ENCODE results near the gene SRGAP1. TPM values are rescaled to one million over a fixed set of nuclear protein-coding genes. Genes with fewer than 3 reads are reported as not detected.
"Not testable (repeated sequence)": the region's sequence is repeated elsewhere in the genome, so short reads cannot be mapped to it uniquely, and the experiment has no call there.

Gene SRGAP1
- total and polyA plus RNA-seq, 9 donors: 2.8 to 17.9 (median 8.6) TPM

DNA sequence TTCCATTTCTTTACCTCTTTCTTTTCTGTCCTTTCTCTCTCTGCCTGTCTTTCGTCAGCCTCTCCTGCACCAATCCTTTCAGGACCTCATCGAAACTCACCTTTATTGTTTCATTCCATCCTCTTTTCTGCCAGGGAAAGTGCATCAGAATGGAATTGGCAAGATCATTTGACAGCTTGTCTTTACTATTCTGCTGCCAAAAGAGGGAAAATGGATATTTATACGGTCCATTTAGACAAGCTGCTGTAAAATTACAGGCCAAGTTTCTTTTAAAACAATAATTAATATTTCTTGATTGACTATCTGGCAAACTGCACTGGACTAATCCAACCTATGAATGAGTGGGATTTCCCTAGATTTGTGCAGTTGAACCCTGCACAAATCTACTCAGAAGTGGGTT, 7.6 kb upstream of the SRGAP1 start:
- 80 to 88% (median 82%) methylated on average over 3 of the region's 3 CpGs for whole genome bisulfite sequencing, 3 donors
- no peak overlapping the region for H3K27ac ChIP-seq
- H3K4me3 ChIP-seq: no peak overlapping the region
- no peaks in the 10 kb centered on the region for H3K4me1 ChIP-seq (ENCODE audit: insufficient read depth)
- H3K27me3 ChIP-seq: no peaks in the 10 kb centered on the region
- H3K9me3 ChIP-seq: no peaks in the 10 kb centered on the region
- TF ChIP-seq POLR2A (IDR thresholded peaks at IDR 0.05) (no peak), EP300 (IDR thresholded peaks at IDR 0.05) (no peak)
- TF ChIP-seq, protein P1, sequence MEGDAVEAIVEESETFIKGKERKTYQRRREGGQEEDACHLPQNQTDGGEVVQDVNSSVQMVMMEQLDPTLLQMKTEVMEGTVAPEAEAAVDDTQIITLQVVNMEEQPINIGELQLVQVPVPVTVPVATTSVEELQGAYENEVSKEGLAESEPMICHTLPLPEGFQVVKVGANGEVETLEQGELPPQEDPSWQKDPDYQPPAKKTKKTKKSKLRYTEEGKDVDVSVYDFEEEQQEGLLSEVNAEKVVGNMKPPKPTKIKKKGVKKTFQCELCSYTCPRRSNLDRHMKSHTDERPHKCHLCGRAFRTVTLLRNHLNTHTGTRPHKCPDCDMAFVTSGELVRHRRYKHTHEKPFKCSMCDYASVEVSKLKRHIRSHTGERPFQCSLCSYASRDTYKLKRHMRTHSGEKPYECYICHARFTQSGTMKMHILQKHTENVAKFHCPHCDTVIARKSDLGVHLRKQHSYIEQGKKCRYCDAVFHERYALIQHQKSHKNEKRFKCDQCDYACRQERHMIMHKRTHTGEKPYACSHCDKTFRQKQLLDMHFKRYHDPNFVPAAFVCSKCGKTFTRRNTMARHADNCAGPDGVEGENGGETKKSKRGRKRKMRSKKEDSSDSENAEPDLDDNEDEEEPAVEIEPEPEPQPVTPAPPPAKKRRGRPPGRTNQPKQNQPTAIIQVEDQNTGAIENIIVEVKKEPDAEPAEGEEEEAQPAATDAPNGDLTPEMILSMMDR (IDR thresholded peaks at IDR 0.05): no peak
- intact Hi-C loops (cut with DNase I): loop anchor here in 1 of 4 donors (5.0 kb wide), 1 partner anchor 420 kb away; no protein-coding TSS in a partner anchor
- no peaks in the 10 kb centered on the region for H3K36me3 ChIP-seq
- DNase-seq: no peak

DNA sequence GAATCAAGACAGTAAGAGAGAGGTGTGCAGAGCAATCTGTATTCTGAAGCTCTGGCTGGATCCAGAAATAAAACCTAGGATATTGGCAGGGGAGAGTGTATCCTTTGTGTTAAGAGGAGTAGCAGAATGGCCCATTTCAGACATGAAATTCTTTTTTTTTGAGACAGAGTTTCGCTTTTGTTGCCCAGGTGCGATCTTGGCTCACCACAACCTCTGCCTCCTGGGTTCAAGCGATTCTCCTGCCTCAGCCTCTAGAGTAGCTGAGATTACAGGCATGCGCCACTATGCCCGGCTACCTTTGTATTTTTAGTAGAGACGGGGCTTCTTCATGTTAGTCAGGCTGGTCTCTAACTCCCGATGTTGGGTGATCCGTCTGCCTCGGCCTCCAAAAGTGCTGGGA, 6.1 kb upstream of the SRGAP1 start:
- Histone ChIP-seq H3K9me3 (no peaks in the 10 kb centered on the region), H3K4me1 (ENCODE audit: insufficient read depth) (no peaks in the 10 kb centered on the region), H3K27me3 (no peaks in the 10 kb centered on the region), H3K4me3 (no peak overlapping the region), H3K36me3 (no peaks in the 10 kb centered on the region), H3K27ac (no peak overlapping the region)
- intact Hi-C loops (cut with DNase I): loop anchor here in 1 of 4 donors (5.0 kb wide), 1 partner anchor 419 kb away; no protein-coding TSS in a partner anchor
- 85 to 92% (median 87%) methylated on average over 9 of the region's 9 CpGs for WGBS, 3 donors
- no peak for TF ChIP-seq EP300 (IDR thresholded peaks at IDR 0.05)
- TF ChIP-seq, protein P1 (IDR thresholded peaks at IDR 0.05): no peak
- no peak for DNase-seq

DNA sequence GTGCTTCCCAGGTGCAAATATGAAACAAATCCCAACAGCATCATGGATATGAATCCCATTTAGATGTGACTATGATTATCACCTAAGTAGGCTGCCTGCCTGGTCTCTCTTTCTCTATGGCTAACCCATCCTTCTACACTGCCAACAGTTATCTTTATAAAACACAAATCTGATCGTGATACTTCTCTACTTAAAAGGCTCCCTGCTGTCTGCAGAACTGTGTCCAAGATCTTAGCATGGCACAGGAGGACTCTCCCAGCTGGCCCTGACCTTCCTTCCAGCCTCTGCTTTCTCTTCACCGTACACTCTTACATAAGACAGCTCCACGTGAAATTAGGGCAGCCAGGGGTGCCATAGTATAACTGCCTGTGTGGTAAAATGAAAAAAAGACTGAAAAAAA, 3.5 kb upstream of the SRGAP1 start:
- Histone ChIP-seq H3K9me3 (no peaks in the 10 kb centered on the region), H3K27ac (no peak overlapping the region), H3K36me3 (no peaks in the 10 kb centered on the region), H3K4me1 (ENCODE audit: insufficient read depth) (no peaks in the 10 kb centered on the region), H3K4me3 (no peak overlapping the region), H3K27me3 (no peaks in the 10 kb centered on the region)
- WGBS, 3 donors: 48 to 56% (median 48%) methylated on average over 3 of the region's 3 CpGs
- intact Hi-C loops (cut with DNase I): loop anchor here in 3 of 4 donors (5.0 to 10.0 kb wide), 4 partner anchors 94 to 416 kb away; partner anchors contain the start of gene KICS2 (in 1 of the 3)
- DNase-seq: no peak
- no peak for TF ChIP-seq POLR2A (IDR thresholded peaks at IDR 0.05)
- TF ChIP-seq, protein P1 (IDR thresholded peaks at IDR 0.05): no peak
- TF ChIP-seq EP300 (IDR thresholded peaks at IDR 0.05): no peak

DNA sequence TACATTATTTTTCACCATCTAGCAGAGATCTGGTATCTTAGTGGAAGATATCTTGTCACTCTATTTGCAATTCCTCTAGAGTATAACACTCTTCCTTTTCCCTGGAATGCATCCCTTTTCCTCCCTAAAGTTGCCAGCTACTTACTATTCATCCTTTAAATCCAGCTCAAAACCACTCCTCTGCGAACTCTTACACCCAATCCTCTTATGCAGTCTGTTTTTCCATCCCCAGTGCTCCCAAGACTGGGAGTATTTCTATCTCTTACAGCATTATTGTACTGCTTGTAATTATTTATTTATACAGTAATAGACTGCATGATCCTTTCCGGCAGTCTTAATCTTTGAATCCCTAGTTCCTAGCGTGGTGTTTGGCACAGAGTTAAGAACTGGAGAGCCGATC, 2.9 kb upstream of the SRGAP1 start:
- no peak overlapping the region for H3K4me3 ChIP-seq
- WGBS, 3 donors: 46 to 59% (median 51%) methylated on average over 4 of the region's 4 CpGs
- TF ChIP-seq POLR2A (IDR thresholded peaks at IDR 0.05) (no peak), EP300 (IDR thresholded peaks at IDR 0.05) (no peak)
- TF ChIP-seq, protein P1 (IDR thresholded peaks at IDR 0.05): no peak
- H3K4me1 ChIP-seq (ENCODE audit: insufficient read depth): peaks cover 4% of the 10 kb centered on the region
- intact Hi-C loops (cut with DNase I): loop anchor here in 3 of 4 donors (5.0 to 10.0 kb wide), 4 partner anchors 93 to 416 kb away; partner anchors contain the start of gene KICS2 (in 1 of the 3)
- no peaks in the 10 kb centered on the region for H3K9me3 ChIP-seq
- no peaks in the 10 kb centered on the region for H3K27me3 ChIP-seq
- H3K27ac ChIP-seq: no peak overlapping the region
- DNase-seq: no peak
- no peaks in the 10 kb centered on the region for H3K36me3 ChIP-seq

DNA sequence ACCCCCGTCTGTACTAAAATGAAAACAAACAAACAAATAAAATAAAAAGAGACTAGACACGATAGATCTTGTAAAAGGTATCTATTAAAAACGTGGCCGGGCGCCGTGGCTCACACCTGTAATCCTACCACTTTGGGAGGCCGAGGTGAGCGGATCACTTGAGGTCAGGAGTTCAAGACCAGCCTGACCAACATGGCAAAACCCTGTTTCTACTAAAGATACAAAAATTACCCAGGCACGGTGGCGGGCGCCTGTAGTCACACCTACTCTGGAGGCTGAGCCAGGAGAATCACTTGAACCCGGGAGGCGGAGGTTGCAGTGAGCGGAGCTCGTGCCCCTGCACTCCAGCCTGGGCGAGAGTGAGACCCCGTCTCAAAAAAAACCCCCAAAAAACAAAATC, 1.8 kb upstream of the SRGAP1 start:
- peak overlapping the region; percentile 83 for H3K4me3 ChIP-seq

More for the DNA sequence above, 1.8 kb upstream of the SRGAP1 start:
- H3K27me3 ChIP-seq; H3K36me3 ChIP-seq; H3K4me1 ChIP-seq (ENCODE audit: insufficient read depth); H3K9me3 ChIP-seq: not testable (repeated sequence)
- peak overlapping the region in 1 of 2 donors; percentile 93 for H3K27ac ChIP-seq
- WGBS, 3 donors: 89 to 92% (median 92%) methylated on average over 17 of the region's 17 CpGs
- intact Hi-C loops (cut with DNase I): loop anchor here in 3 of 4 donors (5.0 to 10.0 kb wide), 4 partner anchors 92 to 415 kb away; partner anchors contain the start of gene KICS2 (in 1 of the 3)
- DNase-seq: peak in 4 of 5 donors; percentile 27 to 53 (median 50)
